A549 (cell line): ENCODE measurements around the gene CSTB. TPM values are rescaled to one million over a fixed set of nuclear protein-coding genes. Genes with fewer than 3 reads are reported as not detected.
A peak's percentile ranks its signal among the peaks of the same experiment; 100 is the strongest.

Experiments
- ATAC-seq, 2 experiments: fragments of 200-7000 bp in 1 of 2; fragments of >200 bp in 1 of 2; cut with Nextera tagmentation in 1 of 2; cut with Tn5 transposase in 1 of 2; 3 replicates each; pipeline versions ENCODE4 v1.8.0 to v1.9.1; 2018 to 2020; ENCODE audit warnings: mild to moderate bottlenecking in 1 of 2, moderate library complexity in 1 of 2
- CTCF ChIA-PET: fragments of 300-600 bp; sonication (Branson Sonifier 250); formaldehyde crosslinking; extraction: SDS; loops from one replicate; lab custom pipeline; 2021; ENCODE audit warnings: antibody characterized with exemption, inconsistent platforms; lab: Yijun Ruan, JAX
- POLR2A ChIA-PET: fragments of 350-600 bp; formaldehyde crosslinking; extraction: SDS; loops from one replicate; lab custom pipeline; 2021; ENCODE audit warnings: antibody characterized with exemption, inconsistent platforms; lab: Yijun Ruan, JAX
- DNase-seq, 2 experiments: peaks; one replicate each; pipeline versions ENCODE4 v3.0.0 to v3.0.0-alpha.2; 2011 to 2016; ENCODE audit warnings: low read depth in 1 of 2, low spot score in 1 of 2
- FAIRE-seq: peaks from 2 replicates; lab custom pipeline; 2011; peaks lifted over from hg19 to GRCh38; lab: Jason Lieb, UNC
- H3K27ac ChIP-seq, 2 experiments: fragments of >200 bp; sonication (Bioruptor Twin); formaldehyde crosslinking; 3 replicates each; pipeline ENCODE4 v1.5.1; 2016 to 2017
- H3K4me1 ChIP-seq: fragments of >200 bp; sonication (Bioruptor Twin); formaldehyde crosslinking; 3 replicates; pipeline ENCODE4 v1.6.1; 2016
- H3K4me2 ChIP-seq: fragments of >200 bp; sonication (Bioruptor Twin); formaldehyde crosslinking; 3 replicates; pipeline ENCODE4 v1.6.1; 2016
- H3K4me3 ChIP-seq: fragments of >200 bp; sonication (Bioruptor Twin); formaldehyde crosslinking; 3 replicates; pipeline ENCODE4 v1.5.1; 2016
- H3K9me3 ChIP-seq: fragments of >200 bp; sonication (Bioruptor Twin); formaldehyde crosslinking; 3 replicates; pipeline ENCODE4 v1.6.1; 2016
- ATOH8 ChIP-seq: fragments of 250-450 bp; sonication (Bioruptor Pico); IDR thresholded peaks from 2 replicates; pipeline ENCODE4 v1.5.0; 2020; ENCODE audit warnings: low read depth, mild to moderate bottlenecking, moderate library complexity
- CBX2 ChIP-seq: fragments of 200-600 bp; sonication (generic); IDR thresholded peaks from 2 replicates; pipeline ENCODE4 v1.6.1; 2016; ENCODE audit warnings: low read depth, mild to moderate bottlenecking, borderline replicate concordance
- CBX8 ChIP-seq: fragments of 200-600 bp; sonication (generic); IDR thresholded peaks from 2 replicates; pipeline ENCODE4 v1.6.1; 2016
- CEBPB ChIP-seq, 2 experiments: fragments of >200 bp in 1 of 2; sonication (Bioruptor Twin) in 1 of 2; formaldehyde crosslinking in 1 of 2; IDR thresholded peaks; 2 replicates each; pipeline ENCODE4 v1.6.1; 2012 to 2016
- CHD4 ChIP-seq: fragments of 200-600 bp; sonication (generic); IDR thresholded peaks from 2 replicates; pipeline ENCODE4 v1.6.1; 2016; ENCODE audit warnings: antibody characterized with exemption, mild to moderate bottlenecking, borderline replicate concordance
- CTCF ChIP-seq: fragments of >200 bp; sonication (Bioruptor Twin); formaldehyde crosslinking; IDR thresholded peaks from 3 replicates; pipeline ENCODE4 v1.5.1; 2016
- E2F6 ChIP-seq: IDR thresholded peaks from 2 replicates; pipeline ENCODE4 v1.6.1; 2012; ENCODE audit warnings: low read depth, borderline replicate concordance
- EHMT2 ChIP-seq: fragments of 200-600 bp; sonication (generic); IDR thresholded peaks from 2 replicates; pipeline ENCODE4 v1.6.1; 2016; ENCODE audit warnings: antibody characterized with exemption, low read depth, mild to moderate bottlenecking, moderate library complexity
- ELK1 ChIP-seq: fragments of 150-350 bp; IDR thresholded peaks from 2 replicates; pipeline ENCODE4 v1.6.1; 2014; ENCODE audit warnings: low read depth, mild to moderate bottlenecking, low read length
- EP300 ChIP-seq, 2 experiments: fragments of >200 bp; sonication (Bioruptor Twin); formaldehyde crosslinking; IDR thresholded peaks; 2 replicates in 1 of 2; 3 replicates in 1 of 2; pipeline ENCODE4 v1.6.1; 2016 to 2017
- FOSB ChIP-seq: fragments of 250-450 bp; sonication (Bioruptor Pico); IDR thresholded peaks from 2 replicates; pipeline ENCODE4 v1.5.0; 2020; ENCODE audit warnings: mild to moderate bottlenecking, moderate library complexity
- FOSL2 ChIP-seq, 2 experiments: fragments of 450-650 bp in 1 of 2; fragments of >200 bp in 1 of 2; sonication (Bioruptor Twin) in 1 of 2; formaldehyde crosslinking; IDR thresholded peaks; 2 replicates each; pipeline versions ENCODE4 v1.5.0 to v1.6.1; 2016 to 2020; ENCODE audit warnings: mild to moderate bottlenecking in 1 of 2, moderate library complexity in 1 of 2
- FOXS1 ChIP-seq: fragments of 250-450 bp; sonication (Bioruptor Pico); IDR thresholded peaks from 2 replicates; pipeline ENCODE4 v1.5.0; 2020; ENCODE audit warnings: mild to moderate bottlenecking, moderate library complexity
- HES2 ChIP-seq: fragments of >200 bp; sonication (Bioruptor Twin); formaldehyde crosslinking; IDR thresholded peaks from 2 replicates; pipeline ENCODE4 v1.6.1; 2016
- HMGXB4 ChIP-seq: fragments of 250-450 bp; sonication (Bioruptor Pico); IDR thresholded peaks from 2 replicates; pipeline ENCODE4 v1.5.0; 2021; ENCODE audit warnings: mild to moderate bottlenecking, moderate library complexity, borderline replicate concordance
- HOXA7 ChIP-seq: fragments of 250-450 bp; sonication (Bioruptor Pico); IDR thresholded peaks from 2 replicates; pipeline ENCODE4 v1.5.0; 2020; ENCODE audit warnings: mild to moderate bottlenecking, moderate library complexity
- JUN ChIP-seq, 2 experiments: fragments of >200 bp; sonication (Bioruptor Twin); formaldehyde crosslinking; IDR thresholded peaks; 2 replicates in 1 of 2; 3 replicates in 1 of 2; pipeline ENCODE4 v1.6.1; 2016 to 2017
- KDM1A ChIP-seq: fragments of 200-600 bp; sonication (generic); IDR thresholded peaks from 2 replicates; pipeline ENCODE4 v1.6.1; 2016; ENCODE audit warnings: low read depth, mild to moderate bottlenecking
- MAX ChIP-seq: IDR thresholded peaks from 2 replicates; pipeline ENCODE4 v1.6.1; 2012
- MAZ ChIP-seq: fragments of 150-350 bp; IDR thresholded peaks from 2 replicates; pipeline ENCODE4 v1.6.1; 2014; ENCODE audit warnings: antibody characterized with exemption, low read depth, low read length, borderline replicate concordance
- MYC ChIP-seq: IDR thresholded peaks from 2 replicates; pipeline ENCODE4 v1.6.1; 2012; ENCODE audit warnings: mild to moderate bottlenecking, inconsistent platforms, low read length, improper control_type of control experiment, borderline replicate concordance
- NR3C1 ChIP-seq: fragments of >200 bp; sonication (Bioruptor Twin); formaldehyde crosslinking; IDR thresholded peaks from 3 replicates; pipeline ENCODE4 v1.6.1; 2017
- POLR2AphosphoS2 ChIP-seq: conservative IDR thresholded peaks from 2 replicates; pipeline ENCODE4 v1.6.1; 2012; ENCODE audit warnings: low read length, improper control_type of control experiment, inconsistent platforms
- REST ChIP-seq: fragments of 200-600 bp; sonication (generic); IDR thresholded peaks from 2 replicates; pipeline ENCODE4 v1.6.1; 2016; ENCODE audit warnings: antibody characterized with exemption, mild to moderate bottlenecking, moderate library complexity
- RNF2 ChIP-seq: fragments of 200-600 bp; sonication (generic); IDR thresholded peaks from 2 replicates; pipeline ENCODE4 v1.6.1; 2016; ENCODE audit warnings: low read depth, mild to moderate bottlenecking, antibody characterized with exemption, moderate library complexity, borderline replicate concordance
- TFCP2L1 ChIP-seq: fragments of 250-450 bp; sonication (Bioruptor Pico); IDR thresholded peaks from 2 replicates; pipeline ENCODE4 v1.5.0; 2021; ENCODE audit warnings: mild to moderate bottlenecking
- ZNF302 ChIP-seq: fragments of 250-450 bp; sonication (Bioruptor Pico); IDR thresholded peaks from 2 replicates; pipeline ENCODE4 v1.9.0; 2021; ENCODE audit warnings: inconsistent platforms, mild to moderate bottlenecking, moderate library complexity
- ZSCAN20 ChIP-seq: fragments of 250-450 bp; sonication (Bioruptor Pico); IDR thresholded peaks from 2 replicates; pipeline ENCODE4 v1.8.0; 2022; ENCODE audit warnings: mild to moderate bottlenecking, moderate library complexity
- WGBS: methylation state at CpG from one replicate; pipeline ENCODE4 v1.1.6; 2017; ENCODE audit errors: missing lambda C conversion rate; 5-methylcytosine and 5-hydroxymethylcytosine counted together
- polyA minus RNA-seq: library from RNA; depleted of rRNA, polyadenylated mRNA; stranded (reverse); fragments of >200 nt; gene quantifications from 2 replicates; pipeline ENCODE4 v1.2.3, GENCODE V29; 2011; rRNA and poly(A)+ RNA removed
- polyA plus RNA-seq, 4 experiments: library from polyadenylated mRNA; depleted of rRNA in 3 of 4; stranded (reverse); fragments of >200 nt; fragmentation: RNase III in 1 of 4; extraction: RNeasy Plus Mini Kit Qiagen cat#74134 plus additional on column Dnase treatment in 1 of 4; gene quantifications; 2 replicates in 3 of 4; 3 replicates in 1 of 4; pipeline ENCODE4 v1.2.3, GENCODE V29; 2011 to 2017

The CSTB gene
- polyA plus RNA-seq (2011; rRNA removed) (42.9 and 51.5 TPM in 2 replicates), polyA plus RNA-seq (2017; fragmentation: RNase III; extraction: RNeasy Plus Mini Kit Qiagen cat#74134 plus additional on column Dnase treatment) (94.1 to 102 TPM (median 101 TPM) in 3 replicates), polyA minus RNA-seq (16.5 and 23.7 TPM in 2 replicates)
- 90.6 and 103 TPM in 2 replicates for polyA plus RNA-seq (2012; cell fraction: cytosol; rRNA removed)
- 29.1 and 41.0 TPM in 2 replicates for polyA plus RNA-seq (2012; cell fraction: nucleus; rRNA removed)

- WGBS: 4% methylated on average over 11 of the region's 71 CpGs
- Histone ChIP-seq H3K4me2 (peak within 1 kb of the TSS; percentile 92), H3K4me1 (peaks cover 14% of the 10 kb centered on the region; the same call in 2 of the 3 replicates), H3K9me3 (no peaks in the 10 kb centered on the region), H3K4me3 (peak within 1 kb of the TSS; percentile 97), H3K27ac (peak within 1 kb of the TSS; percentile 95 to 99)
- FAIRE-seq (no peak), ATAC-seq (peak; percentile 64 to 69), DNase-seq (peak; percentile 53 to 65)
- POLR2A ChIA-PET: no interaction called here
- CTCF ChIA-PET: no interaction called here
- TF ChIP-seq FOXS1 (CRISPR knock-in tag) (no peak), MAZ (no peak), CTCF (no peak), REST (no peak), NR3C1 (no peak), POLR2AphosphoS2 (0 out of 2 replicates have a peak, but pooled peaks have one; percentile 42), MAX (peak; percentile 51), CBX2 (no peak), EP300 (IDR thresholded peaks at IDR 0.05) (no peak), HOXA7 (CRISPR knock-in tag) (no peak), CBX8 (no peak), CEBPB (IDR thresholded peaks at IDR 0.05) (no peak), JUN (IDR thresholded peaks at IDR 0.05) (peak; percentile 52 to 72; a peak in 2 of 5 replicates), KDM1A (no peak), HMGXB4 (CRISPR knock-in tag) (no peak), TFCP2L1 (CRISPR knock-in tag) (no peak), ELK1 (no peak), E2F6 (0 out of 2 replicates have a peak, but pooled peaks have one; percentile 31), EHMT2 (no peak), CHD4 (no peak), FOSB (no peak), FOSL2 (IDR thresholded peaks at IDR 0.05) (no peak), FOSL2 (CRISPR knock-in tag; IDR thresholded peaks at IDR 0.05) (no peak), ZNF302 (CRISPR knock-in tag) (no peak), RNF2 (no peak), ZSCAN20 (CRISPR knock-in tag) (no peak), HES2 (no peak), MYC (no peak), ATOH8 (CRISPR knock-in tag) (no peak)
These were observed at the start of gene CSTB for GRCh38 chr21:43775795-43776430. TSS of gene CSTB (minus strand) at chr21:43776308. CDS start at chr21:43776269, 39 bp downstream.
